ENCODE results near the gene CCL27.

The CCL27 gene

DNA sequence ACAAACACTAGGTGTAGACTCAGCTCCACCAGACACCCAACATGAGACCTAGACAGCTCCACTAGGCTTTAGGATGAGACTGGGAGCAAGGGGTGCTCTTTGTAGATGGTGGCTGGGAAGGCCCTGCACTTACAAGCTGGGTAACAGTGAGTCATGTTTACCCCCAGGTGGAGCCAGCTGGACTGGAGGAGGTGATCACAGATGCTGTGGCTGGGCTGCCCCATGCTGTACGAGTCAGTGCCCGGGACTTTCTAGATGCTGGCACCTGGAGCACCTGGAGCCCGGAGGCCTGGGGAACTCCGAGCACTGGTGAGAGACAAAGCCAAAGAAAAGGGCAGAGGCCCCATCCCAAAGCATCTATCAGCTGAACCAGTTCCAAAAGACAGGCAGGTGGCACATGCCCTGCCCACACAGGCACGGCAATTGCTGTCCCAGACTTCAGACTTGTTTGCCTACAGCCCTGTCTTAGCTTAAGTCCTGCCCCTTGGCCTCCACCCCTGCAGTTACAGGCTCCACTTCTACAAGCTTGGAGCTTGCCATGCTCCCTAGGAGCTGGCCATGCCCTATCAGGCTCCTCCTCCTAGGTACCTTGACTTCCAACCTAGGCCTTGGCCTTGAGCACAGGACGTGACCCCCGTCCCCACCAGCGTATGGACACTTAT is 2.7 kb downstream of the CCL27 start:
- no peak for TF ChIP-seq CTCF (IDR thresholded peaks at IDR 0.05; ENCODE audit: borderline replicate concordance, control extremely low read depth, extremely low read depth, insufficient read depth, missing control alignments)
- DNase-seq (ENCODE audit: low spot score) = no peak

GRCh38 chr9:34658461-34658860 is 4.0 kb downstream of the CCL27 start:
- DNase-seq (ENCODE audit: low spot score) = no peak
- TF ChIP-seq CTCF (IDR thresholded peaks at IDR 0.05; ENCODE audit: borderline replicate concordance, control extremely low read depth, extremely low read depth, insufficient read depth, missing control alignments) = no peak

More for the DNA sequence above, 2.7 kb downstream of the CCL27 start:
- in situ Hi-C loops (cut with MboI; ENCODE audit: low sequenced_read_pairs, unreplicated experiment) = no loop called here

GRCh38 chr9:34656992-34657391 is 5.5 kb downstream of the CCL27 start:
- DNase-seq (ENCODE audit: low spot score) = no peak
- no peak for TF ChIP-seq CTCF (IDR thresholded peaks at IDR 0.05; ENCODE audit: borderline replicate concordance, control extremely low read depth, extremely low read depth, insufficient read depth, missing control alignments)
- in situ Hi-C loops (cut with MboI; ENCODE audit: low sequenced_read_pairs, unreplicated experiment) = no loop called here

More at GRCh38 chr9:34658461-34658860, 4.0 kb downstream of the CCL27 start:
- in situ Hi-C loops (cut with MboI; ENCODE audit: low sequenced_read_pairs, unreplicated experiment) = no loop called here

- in situ Hi-C loops (cut with MboI; ENCODE audit: low sequenced_read_pairs, unreplicated experiment) = no loop called here
- no peak for DNase-seq (ENCODE audit: low spot score)
- no peak for TF ChIP-seq CTCF (IDR thresholded peaks at IDR 0.05; ENCODE audit: borderline replicate concordance, control extremely low read depth, extremely low read depth, insufficient read depth, missing control alignments)
Observed at GRCh38 chr9:34655394-34655793, 7.1 kb downstream of the CCL27 start.

GRCh38 chr9:34654323-34655051 is 8.0 kb downstream of the CCL27 start:
- in situ Hi-C loops (cut with MboI; ENCODE audit: low sequenced_read_pairs, unreplicated experiment) = no loop called here

More at GRCh38 chr9:34654323-34655051, 8.0 kb downstream of the CCL27 start:
- TF ChIP-seq CTCF (IDR thresholded peaks at IDR 0.05; ENCODE audit: borderline replicate concordance, control extremely low read depth, extremely low read depth, insufficient read depth, missing control alignments) = no peak
- no peak for DNase-seq (ENCODE audit: low spot score)

Measured in GM13976 (cell line).